DMS79 (cell line): Measurements from ENCODE around the gene GRM1.
"Not testable (repeated sequence)": the region's sequence is repeated elsewhere in the genome, so short reads cannot be mapped to it uniquely, and the experiment has no call there.

Experiments
- DNase-seq: peaks from one replicate; lab custom pipeline; 2025; lab: John Stamatoyannopoulos, UW

Gene GRM1

DNA sequence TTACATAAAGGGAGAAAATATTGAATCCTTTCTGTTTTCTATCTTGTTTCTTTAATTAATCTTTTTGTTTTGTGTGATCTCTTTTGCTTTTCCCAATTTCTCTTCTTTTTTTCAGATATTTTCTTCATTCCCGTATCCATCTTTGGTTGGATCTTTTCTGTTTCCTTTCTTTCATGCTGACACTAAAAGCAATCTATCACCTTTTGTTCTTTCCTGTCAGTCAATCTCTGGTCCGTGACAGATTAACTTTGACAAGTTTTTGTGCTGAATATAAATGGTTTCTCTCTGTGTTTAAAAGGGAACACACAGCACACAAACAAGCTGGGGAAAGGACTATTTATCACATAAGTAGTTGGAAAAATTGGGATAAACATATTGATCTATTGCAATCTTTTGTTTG is 162.8 kb downstream of the GRM1 start:
- DNase-seq = no peak

DNA sequence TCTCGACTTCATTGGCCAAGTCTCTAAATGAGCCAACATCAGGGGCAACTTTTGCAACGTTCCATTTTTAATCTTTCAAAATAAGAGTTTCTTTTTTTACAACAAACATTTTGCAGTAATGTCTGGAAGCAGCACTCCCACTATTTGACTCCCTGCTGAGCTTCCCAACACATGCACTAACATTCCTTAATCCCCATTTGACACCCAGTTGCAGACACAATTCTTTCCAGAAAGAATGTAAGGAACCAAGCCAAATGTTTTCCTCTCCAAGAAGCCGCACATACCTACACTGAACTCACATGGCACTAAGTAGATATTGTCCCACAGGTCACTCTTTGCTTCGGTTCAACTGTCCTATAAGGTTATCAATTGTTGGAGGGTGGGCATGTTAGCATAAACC is 165.6 kb downstream of the GRM1 start:
- DNase-seq = no peak

DNA sequence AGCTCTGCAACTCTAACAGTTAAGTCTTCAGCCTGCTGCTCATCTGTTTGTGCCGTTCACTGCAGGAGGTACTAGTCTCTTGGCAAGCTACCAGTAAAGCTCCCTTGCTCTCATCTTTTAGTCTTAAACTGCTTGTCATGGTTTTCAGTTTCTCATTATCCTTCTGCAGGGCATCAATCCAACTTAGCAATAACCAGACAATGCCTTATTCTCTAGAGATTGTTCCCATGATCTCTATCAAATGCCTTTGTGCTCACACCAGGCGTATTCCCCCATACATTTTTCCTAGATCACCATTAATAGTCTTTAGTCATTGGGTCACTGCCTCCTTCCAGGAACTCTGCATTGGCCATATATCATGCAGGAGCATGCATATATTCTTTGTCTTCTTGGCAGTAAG is 171.3 kb downstream of the GRM1 start:
- DNase-seq = no peak

DNA sequence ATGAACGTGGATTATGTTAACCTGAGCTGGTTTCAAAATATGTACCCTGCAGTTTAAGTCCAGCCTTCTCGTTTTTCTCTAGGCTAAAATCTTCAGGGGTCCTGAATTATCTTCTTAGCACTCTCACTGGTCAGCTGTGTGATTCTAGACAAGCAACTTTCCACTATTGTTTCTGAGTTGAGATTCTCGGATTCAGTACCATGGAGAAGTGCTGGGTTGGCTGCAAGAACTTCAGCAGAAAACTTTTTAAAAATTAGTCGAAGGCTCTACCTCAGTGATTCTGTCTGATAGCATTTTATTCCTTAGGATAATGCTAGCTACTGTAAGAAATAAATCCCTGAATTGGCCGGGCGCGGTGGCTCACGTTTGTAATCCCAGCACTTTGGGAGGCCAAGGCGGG is 173.7 kb downstream of the GRM1 start:
- no peak for DNase-seq

DNA sequence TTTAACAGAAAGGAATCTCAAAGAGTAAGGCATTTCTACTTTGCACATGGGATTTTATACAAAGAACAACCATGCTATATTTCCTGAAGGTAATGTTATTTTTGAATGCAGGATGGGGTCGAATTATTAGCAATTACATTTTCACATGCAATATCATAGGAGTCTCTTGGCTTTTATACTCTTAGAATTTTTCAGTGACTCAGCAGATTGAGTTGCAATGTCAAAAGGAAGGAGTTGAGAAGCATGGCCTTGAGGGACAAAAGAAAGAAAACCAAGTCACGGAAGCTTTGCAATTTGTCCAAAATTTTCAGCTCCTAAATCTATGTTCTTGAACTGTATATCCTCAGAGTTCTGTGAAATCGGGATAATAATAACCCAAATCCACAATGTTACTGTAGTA is 181.1 kb downstream of the GRM1 start:
- no peak for DNase-seq

DNA sequence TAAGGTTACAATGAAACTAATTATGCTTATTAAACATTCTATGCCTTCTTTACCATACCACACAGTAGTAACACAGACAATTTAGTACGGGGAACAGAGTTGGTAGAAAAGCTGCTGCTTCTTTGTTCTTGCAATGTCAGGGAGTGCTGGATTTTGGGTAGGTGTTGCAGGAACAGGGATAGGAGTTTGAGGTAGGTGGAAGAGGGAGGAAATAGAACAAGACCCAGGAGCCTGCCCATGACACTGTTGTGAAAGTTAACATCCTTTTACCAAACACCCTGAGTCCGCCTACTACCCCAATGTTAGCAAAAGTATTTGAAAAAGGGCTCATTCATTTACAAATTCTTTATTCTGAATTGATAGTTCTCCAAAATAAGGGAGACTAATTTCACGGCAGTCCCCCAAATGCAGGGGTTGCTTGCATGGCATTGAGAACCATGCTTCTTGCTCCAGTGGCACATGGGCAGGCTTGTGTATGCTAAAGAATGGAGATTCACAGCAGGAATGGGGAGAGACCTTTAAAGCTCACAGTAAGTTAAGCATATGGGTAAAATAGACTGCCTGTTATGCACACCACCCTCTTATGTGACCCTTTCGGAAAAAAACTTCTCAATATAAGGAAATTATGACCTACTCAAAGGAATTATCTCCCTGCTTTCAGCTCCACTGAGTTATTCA is 181.7 kb downstream of the GRM1 start:
- DNase-seq = no peak

DNA sequence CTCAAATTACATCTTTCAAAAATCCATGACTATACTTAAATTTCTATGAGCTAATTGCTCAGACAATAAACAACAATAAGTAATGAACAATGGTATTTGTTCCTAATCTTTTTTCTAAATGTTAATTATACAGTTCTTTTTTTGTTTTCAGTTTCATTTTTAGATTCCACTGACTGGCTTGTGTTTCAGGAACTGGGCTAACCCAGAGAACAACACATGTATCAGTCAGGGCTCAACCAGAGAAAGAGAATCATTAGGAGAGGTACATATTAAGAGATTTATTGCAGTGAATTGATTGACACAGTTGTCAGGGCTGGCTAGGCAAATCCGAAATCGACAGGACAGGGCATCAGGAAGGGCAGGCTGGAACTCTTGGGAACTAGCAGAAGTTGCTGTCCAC is 182.8 kb downstream of the GRM1 start:
- no peak for DNase-seq

DNA sequence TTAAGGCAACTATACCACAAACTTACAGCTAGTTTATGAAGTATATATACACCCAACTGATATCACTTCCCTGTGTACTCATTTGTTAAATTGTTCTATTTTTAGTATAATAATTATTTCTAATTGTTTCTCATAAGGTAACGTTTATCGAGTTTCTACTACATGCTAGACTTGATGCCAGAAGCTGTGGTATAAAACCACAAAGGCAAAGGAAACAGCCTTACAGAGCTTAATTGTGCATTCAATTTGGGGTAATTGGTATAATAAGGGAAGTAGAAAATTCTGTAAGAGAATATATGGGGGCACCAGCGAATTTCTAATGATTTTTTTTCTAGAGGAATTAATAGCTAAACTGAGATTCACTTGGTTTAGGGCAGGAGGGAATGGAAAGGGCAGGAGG is 183.9 kb downstream of the GRM1 start:
- no peak for DNase-seq

DNA sequence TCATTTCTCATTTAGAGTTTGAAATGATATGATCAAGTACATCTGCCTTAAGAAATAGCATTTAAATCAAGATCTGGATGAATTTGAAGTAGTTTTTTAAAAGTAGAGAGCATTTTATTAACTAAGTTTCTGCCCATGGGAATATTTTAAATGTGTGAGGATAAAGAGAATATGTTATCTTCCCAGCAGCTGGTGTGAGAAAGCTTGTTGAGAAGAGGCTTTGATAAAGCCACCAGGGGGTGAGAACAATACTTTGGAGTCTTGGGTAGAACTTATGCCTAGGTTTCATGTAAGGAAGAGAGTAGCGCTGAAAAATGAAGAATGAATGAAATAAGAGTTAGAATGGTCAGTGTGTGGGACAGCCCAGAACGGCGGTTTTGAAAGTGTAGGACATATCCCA is 190.2 kb downstream of the GRM1 start:
- DNase-seq = no peak

DNA sequence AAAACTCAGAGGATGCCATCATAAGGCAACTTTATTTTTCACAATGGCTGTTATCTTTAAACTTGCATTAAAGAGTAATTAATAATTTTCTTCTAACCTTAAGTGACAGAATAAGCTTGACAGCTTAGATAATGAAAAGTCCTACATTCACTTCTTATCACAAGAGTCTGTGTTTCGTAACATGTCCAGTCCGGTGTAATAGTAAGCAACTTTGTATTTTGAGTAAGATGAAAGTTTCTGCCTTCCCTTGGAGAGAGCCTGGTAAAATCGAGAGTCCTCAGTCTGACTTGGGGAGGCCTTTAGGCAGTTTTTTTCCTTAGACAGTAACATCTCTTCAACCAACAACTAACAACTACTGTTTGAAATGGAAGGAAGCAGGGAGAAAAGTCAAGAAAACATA is 195.6 kb downstream of the GRM1 start:
- no peak for DNase-seq

DNA sequence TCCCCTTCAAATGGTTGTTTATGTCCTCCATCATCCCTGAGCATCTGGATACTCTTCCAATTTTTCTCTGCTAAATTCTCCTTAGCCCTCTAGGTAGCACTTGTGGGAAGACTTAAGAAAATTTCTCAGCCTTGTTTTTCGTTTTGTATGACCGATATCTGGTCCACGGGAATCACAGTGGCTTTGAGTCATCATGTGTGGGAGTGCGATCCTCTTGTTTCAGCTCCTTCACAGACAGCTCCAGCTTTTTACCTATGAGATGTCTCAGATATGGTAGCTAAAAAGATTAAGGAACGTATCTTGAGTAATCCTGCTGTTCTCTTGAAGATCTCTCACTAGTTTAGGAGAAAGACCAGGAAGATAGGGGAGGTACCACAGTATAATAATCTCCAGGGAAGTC is 196.1 kb downstream of the GRM1 start:
- DNase-seq = no peak

DNA sequence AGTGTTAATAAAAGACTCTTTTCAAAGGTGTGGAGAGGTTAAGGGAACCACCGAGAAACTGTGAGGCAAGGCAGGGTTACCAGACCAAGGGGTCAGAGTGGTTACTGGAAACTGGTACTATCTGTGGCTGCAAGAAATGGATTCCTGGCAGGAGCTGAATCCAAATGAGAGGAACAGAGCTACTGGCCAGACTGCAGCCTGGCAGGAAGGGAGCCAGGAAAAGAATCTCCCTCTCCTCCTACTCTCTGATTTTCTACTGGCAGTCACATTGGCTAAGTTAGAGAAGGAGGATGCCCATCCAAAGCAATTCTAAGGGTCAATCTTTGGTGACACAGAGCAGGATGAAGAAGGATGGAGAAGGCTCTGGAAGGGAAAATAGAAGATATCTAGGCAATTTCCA is 211.5 kb downstream of the GRM1 start:
- DNase-seq = no peak

DNA sequence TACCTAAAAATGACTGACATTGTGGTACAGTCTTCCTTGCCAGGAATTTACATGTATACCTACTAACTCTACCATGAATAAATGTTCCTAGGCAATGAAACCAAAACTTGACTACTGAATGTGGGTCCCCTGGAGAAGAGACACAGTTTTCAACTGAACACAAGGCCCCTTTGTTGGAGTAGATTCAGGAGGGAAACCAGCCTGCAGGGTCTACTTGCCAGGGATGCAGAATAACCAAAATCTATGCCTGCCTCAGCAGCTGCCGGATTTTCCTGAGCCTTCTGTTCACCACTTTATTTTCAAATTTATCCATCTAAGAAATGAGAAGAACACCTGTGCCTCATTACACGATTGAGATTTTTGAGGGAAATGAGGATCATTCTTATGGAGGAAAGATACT is 211.9 kb downstream of the GRM1 start:
- DNase-seq = no peak

DNA sequence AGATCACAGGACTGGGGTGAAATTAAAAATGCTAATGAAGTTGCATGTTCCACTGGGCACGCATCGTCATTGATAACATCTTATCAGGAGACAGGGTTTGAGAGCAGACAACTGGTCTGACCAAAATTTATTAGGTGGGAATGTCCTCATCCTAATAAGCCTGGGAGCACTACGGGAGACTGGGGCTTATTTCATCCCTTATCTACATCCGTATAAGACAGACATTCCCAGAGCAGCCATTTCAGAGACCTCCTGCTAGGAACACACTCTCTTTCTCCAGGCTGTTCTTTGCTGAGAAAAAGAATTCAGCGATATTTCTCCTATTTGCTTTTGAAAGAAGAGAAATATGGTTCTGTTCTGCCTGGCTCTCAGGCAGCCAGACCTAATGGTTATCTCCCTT is 214.8 kb downstream of the GRM1 start:
- not testable (repeated sequence) for DNase-seq

DNA sequence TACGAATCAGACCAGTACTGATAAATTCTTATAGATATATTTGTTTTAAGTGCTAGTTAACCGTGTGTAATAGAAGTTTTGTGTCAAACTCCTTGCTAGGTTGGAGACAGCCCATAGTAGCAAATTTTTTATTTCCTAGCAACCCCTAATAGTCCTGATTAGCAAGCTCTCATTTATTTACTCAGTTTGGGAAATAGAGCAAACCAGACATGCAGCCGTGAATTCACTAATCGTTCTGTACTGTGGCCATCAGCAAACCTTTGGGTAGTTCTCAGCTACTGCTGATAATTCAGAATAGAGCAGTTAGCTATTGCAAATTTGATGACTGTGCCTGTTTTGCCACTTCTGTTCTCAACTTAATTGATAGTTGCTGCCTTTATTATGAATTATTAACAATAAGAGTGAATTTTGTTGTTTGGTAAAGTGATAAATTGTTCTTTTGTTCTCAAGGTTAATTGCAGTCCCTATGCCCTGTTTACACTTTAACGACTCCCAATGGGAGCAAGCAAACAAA is 215.8 kb downstream of the GRM1 start:
- DNase-seq = no peak

DNA sequence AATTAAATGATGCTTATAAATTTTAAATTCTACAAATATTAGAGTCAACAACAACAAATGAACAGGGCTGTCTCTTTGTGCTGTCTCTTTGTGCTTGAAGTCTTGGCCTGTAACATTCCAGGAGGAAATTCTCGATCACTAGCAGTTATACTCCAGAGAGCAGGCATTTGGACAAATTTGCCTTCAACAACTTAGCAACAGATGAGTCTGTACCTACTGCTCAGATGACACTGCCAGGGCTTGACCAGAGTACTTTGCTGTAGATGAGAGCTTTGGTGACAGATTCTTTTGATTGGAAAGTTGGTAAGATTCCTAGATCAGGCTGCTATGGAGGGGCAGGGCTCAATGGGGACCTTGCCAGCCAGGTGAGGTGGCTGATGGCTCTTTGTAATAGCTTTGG is 217.2 kb downstream of the GRM1 start:
- no peak for DNase-seq

DNA sequence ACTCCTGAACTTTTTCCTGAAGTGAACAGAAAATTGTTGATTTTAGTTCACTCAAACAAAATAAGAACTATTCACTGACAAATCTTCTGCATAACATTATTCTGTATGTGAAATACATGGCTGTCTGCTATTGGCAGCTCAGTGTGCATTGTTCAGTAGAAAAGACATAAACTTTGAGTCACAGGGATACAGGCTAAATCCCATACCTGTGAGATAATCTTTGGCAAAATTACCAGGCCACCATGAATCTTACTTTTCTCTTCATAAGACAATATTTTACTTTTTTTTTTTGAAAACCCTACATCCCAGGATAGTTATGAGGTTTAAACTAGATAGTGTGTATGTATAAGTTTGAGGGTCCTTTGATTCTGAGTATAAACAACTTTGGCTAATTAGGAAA is 224.8 kb downstream of the GRM1 start:
- no peak for DNase-seq

DNA sequence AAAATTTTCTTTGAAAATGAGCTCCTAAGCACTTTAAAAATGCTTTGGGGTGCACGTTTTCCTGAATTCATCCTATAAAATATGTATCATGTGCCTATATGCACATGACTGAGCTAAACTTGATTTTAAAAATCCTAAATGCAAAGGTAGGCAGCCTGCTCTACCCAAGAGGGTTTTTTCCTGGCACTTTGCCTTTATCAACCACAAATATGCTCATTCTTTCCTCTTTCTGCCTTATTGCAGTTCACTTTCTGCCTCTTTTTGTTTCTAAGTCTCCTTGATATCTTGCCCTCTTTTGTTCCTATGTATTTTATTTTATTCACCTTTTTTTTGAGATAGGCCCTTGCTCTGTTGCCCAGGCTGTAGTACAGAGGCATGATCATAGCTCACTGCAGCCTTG is 229.3 kb downstream of the GRM1 start:
- DNase-seq = no peak

DNA sequence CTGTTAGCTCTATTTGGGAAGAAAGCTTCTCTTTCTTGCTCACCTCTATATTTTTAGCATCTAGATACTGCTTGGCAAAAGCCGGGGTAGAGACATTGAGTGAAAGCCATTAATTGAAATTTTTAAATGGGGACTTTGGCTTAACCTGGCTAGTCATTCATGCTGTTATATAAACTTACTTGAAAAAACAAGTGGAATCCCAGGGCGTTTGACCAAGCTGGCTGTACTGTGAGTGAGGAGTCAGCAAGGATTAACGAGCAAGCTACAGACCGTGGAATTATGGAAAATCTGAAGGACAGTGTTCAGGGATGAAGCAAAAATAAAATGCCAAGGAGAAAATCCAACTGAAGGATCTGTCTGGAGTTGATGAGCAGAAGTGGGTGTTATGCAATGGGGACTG is 232.0 kb downstream of the GRM1 start:
- DNase-seq = no peak

DNA sequence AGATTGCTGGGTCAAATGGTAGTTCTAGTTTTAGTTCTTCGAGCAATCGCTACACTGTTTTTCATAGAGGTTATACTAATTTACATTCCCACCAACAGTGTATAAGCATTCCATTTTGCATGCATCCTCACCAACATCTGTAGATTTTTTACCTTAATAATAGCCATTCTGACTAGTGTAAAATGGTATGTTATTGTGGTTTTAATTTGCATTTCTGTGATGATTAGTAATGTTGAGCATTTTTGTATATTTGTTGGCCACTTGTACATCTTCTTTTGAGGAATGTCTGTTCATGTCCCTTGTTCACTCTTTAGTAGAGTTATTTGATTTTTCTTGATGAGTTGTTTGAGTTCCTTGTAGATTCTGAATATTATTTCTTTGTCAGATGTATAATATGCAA is 236.2 kb downstream of the GRM1 start:
- DNase-seq = no peak

DNA sequence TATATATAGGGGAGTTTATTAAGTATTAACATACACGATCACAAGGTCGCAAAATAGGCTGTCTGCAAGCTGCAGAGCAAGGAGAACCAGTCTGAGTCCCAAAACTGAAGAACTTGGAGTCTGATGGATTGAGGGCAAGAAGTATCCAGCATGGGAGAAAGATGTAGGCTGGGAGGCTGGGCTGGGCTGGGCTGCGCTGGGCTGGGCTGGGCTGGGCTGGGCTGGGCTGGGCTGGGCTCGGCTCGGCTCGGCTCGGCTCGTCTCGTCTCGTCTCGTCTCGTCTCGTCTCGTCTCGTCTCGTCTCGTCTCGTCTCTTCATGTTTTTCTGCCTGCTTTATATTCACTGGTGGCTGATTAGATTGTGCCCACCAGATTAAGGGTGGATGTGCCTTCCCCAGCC is 238.6 kb downstream of the GRM1 start:
- no peak for DNase-seq

DNA sequence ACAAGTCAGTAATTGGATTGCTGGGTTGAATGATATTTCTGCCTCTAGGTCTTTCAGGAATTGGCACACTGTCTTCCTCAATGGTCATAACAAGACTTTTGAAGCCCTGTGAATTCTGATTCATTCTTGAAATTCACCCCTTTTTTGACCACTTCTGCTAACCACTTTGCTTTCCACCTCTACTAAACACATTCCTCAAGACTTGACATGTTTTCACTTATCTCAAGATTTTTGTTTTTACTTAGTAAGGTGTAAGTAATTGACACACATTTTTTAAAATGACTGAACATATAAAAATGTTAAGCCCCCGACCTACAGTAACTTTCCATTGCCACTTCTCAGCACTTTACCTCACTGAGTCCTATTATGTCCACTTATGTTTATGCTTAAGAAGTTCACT is 239.1 kb downstream of the GRM1 start:
- no peak for DNase-seq

DNA sequence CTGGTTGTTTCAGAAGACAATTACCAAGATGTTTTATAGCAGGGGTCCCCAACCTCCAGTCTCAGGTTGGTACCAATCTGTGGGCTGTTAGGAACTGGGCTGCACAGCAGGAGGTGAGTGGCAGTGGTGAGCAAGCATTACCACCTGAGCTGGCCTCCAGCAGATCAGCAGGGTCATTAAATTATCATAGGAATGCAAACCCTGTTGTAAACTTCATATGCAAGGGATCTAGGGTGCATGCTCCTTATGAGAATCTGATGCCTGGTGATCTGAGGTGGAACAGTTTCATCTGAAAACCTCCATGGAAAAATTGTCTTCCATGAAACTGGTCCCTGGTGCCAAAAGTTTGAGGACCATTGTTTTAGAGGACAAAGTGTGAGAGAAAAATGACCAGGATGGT is 240.6 kb downstream of the GRM1 start:
- no peak for DNase-seq

DNA sequence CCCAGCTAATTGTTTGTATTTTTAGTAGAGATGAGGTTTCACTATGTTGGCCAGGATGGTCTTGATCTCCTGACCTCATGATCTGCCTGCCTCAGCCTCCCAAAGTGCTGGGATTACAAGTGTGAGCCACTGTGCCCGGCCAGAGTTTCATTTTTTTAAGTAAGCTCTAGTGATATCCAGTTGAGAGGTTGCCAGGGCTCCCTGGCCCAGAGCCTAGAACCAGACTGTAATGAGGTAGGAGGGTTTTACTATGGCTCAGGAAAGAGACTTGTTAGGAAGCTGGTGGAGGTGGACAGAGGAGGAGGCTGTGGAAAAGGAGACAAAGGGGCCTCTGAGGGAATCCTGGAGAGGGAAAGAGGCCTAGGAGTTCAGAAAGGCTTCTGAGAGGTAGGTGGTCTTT is 242.3 kb downstream of the GRM1 start:
- DNase-seq = not testable (repeated sequence)

DNA sequence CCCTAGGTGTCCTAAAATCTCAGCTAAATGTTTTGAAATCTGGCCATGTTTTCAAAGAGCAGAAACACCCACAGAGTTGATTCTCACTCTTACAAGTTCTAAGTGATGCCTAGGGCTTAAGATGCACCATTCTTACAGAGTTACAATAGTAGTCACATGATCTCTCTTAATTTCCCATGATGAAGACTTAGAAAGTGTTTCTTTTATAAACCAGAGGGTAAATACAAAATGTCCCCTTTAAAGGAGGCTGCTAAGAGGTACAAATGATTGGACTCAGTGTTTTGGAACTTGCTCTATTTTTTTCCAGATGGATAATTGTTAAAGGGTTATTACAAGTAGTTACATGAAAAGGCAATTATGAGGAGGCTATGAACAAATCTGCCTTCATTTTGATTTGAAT is 244.6 kb downstream of the GRM1 start:
- DNase-seq = no peak
